IPS-NIHi7 (cell line): ENCODE results near the gene PPP1R2C.

Experiments used
- DNase-seq: peaks from one replicate; pipeline ENCODE4 v3.0.0; 2012; ENCODE audit warnings: mixed read lengths; ENCODE audit errors: extremely low spot score

PPP1R2C gene

GRCh38 chrX:42748067-42748850 is 29.7 kb downstream of the PPP1R2C start:
- DNase-seq: no peak

DNA sequence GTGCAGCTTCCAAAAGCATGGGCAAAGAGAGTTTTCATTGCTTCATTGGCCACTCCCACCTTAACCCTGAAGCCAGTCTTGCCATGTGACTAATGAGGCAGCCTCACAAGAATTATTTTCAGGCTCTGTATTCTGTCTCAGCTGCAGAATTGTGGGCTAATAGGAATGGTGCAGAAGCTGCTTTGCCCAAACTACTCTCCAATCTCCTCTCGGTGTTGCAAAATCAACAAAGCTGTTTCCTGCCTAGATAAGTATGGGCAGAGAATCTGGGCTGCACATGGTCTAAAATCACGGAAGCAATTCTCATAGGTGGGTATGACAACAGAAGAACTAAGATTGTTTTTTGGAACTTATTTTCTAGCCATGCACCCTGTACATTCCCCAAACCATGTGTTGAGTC is 31.4 kb downstream of the PPP1R2C start:
- no peak for DNase-seq

- DNase-seq: no peak
Measured at GRCh38 chrX:42740456-42740855, 37.5 kb downstream of the PPP1R2C start.

- no peak for DNase-seq
Measured at GRCh38 chrX:42739741-42740140, 38.2 kb downstream of the PPP1R2C start.

GRCh38 chrX:42739258-42739657 is 38.7 kb downstream of the PPP1R2C start:
- DNase-seq: no peak

GRCh38 chrX:42738552-42738951 is 39.4 kb downstream of the PPP1R2C start:
- DNase-seq: no peak

DNA sequence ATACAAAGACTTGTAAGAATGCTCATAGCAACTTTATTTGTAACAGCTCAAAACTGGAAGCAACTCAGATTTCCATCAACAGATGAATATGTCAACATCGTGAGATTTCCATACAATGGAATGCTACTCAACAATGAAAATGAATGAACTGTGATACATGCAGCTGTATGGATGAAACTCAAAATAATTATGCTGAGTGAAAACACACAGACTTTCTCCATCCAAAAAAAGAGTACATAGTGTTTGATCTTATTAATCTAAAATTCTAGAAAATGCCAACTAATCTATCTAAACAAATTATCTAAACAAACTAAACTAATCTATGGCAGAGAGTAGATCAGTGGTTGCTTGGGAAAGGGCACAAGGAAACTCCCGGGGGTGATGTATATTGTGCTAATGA is 42.7 kb downstream of the PPP1R2C start:
- no peak for DNase-seq

DNA sequence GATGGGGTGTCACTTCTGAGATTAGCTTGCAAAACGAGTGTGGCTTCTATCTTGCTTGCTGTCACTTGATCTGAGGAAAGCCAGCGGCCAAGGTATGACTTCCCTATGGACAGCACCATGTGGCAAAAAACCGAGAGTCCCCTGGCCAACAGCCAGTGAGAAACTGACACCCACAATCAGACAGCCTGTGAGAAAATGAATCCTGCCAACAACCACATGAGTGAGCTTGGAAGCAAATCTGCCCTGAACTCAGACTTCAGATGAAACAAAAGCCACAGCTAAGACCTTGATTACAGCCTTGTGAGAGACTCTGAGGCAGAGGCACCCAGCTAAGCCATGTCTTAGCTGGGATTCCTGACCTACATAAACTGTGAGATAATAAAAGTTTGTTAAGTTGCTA is 45.5 kb downstream of the PPP1R2C start:
- DNase-seq: no peak
